D721Med (cell line): ENCODE data around the gene OR1F1.

Source experiments
- DNase-seq: peaks from one replicate; pipeline ENCODE4 v3.0.0; 2011; ENCODE audit warnings: low spot score; ENCODE audit not compliant: insufficient read length
- FAIRE-seq: peaks from 2 replicates; lab custom pipeline; 2011; peaks lifted over from hg19 to GRCh38; lab: Jason Lieb, UNC
- CTCF ChIP-seq: IDR thresholded peaks from 2 replicates; pipeline ENCODE4 v1.5.1; 2012; ENCODE audit warnings: mild to moderate bottlenecking, control low read depth; ENCODE audit not compliant: insufficient read depth; ENCODE audit errors: missing control alignments

The OR1F1 gene

GRCh38 chr16:3150346-3151218 is 37.4 kb upstream of the OR1F1 start:
- DNase-seq (peak; percentile 84), FAIRE-seq (no peak)
- no peak for TF ChIP-seq CTCF

- FAIRE-seq (no peak), DNase-seq (no peak)
Observed at GRCh38 chr16:3152027-3152276, 36.1 kb upstream of the OR1F1 start.

GRCh38 chr16:3152277-3152990 is 35.6 kb upstream of the OR1F1 start:
- DNase-seq, result no peak
- peak; percentile 46 for TF ChIP-seq CTCF
- no peak for FAIRE-seq

More at GRCh38 chr16:3152027-3152276, 36.1 kb upstream of the OR1F1 start:
- TF ChIP-seq CTCF, result no peak

- no peak for FAIRE-seq
- TF ChIP-seq CTCF, result no peak
- no peak for DNase-seq
Observed at GRCh38 chr16:3152991-3153368, 35.0 kb upstream of the OR1F1 start.

- no peak for TF ChIP-seq CTCF
- FAIRE-seq, result no peak
- DNase-seq, result no peak
Observed at GRCh38 chr16:3155181-3155580, 32.8 kb upstream of the OR1F1 start.

GRCh38 chr16:3155972-3156371 is 32.0 kb upstream of the OR1F1 start:
- DNase-seq (no peak), FAIRE-seq (no peak)
- no peak for TF ChIP-seq CTCF
